H1 (cell line): ENCODE results near the gene RHBDL2. TPM values are rescaled to one million over a fixed set of nuclear protein-coding genes. Genes with fewer than 3 reads are reported as not detected.

Source experiments
- EP300 ChIP-seq, 2 experiments: IDR thresholded peaks; 1 replicate in 1 of 2; 2 replicates in 1 of 2; pipeline ENCODE4 v1.6.1; 2011 to 2012; ENCODE audit warnings: low read depth in 2 of 2, low read length in 2 of 2, mild to moderate bottlenecking in 2 of 2, borderline replicate concordance in 1 of 2, inconsistent platforms in 1 of 2, moderate library complexity in 1 of 2
- GTF2F1 ChIP-seq: IDR thresholded peaks from 2 replicates; pipeline ENCODE4 v1.6.1; 2012; ENCODE audit warnings: low read depth, low read length, improper control_type of control experiment, borderline replicate concordance
- POLR2A ChIP-seq, 2 experiments: IDR thresholded peaks; 1 replicate in 1 of 2; 2 replicates in 1 of 2; pipeline ENCODE4 v1.6.1; 2011; ENCODE audit warnings: low read depth in 2 of 2, low read length in 2 of 2, mild to moderate bottlenecking in 2 of 2; ENCODE audit errors: control extremely low read depth in 1 of 2
- TAF7 ChIP-seq: optimal IDR thresholded peaks from 2 replicates; pipeline ENCODE3; 2011; ENCODE audit warnings: low read depth, mild to moderate bottlenecking, inconsistent platforms, low read length, moderate library complexity, borderline replicate concordance
- polyA plus RNA-seq, 7 experiments: library from polyadenylated mRNA; depleted of rRNA in 3 of 7; stranded (reverse) in 5 of 7; unstranded in 2 of 7; fragments of >200 nt in 5 of 7; fragments of 200-250 nt in 2 of 7; gene quantifications; 1 replicate in 5 of 7; 2 replicates in 1 of 7; 4 replicates in 1 of 7; pipeline versions ENCODE4 v1.2.1 to v1.2.3, GENCODE V29; 2011 to 2013; ENCODE audit warnings: missing spikeins in 2 of 7, mixed read lengths in 2 of 7
- total RNA-seq: library from RNA; stranded (reverse); fragmentation: NEBNext Ultra II Directional; extraction: Animal tissue kit (Norgen Biotek cat#: 25700); gene quantifications from 2 replicates; pipeline ENCODE4 v1.2.1, GENCODE V29; 2021
- TF ChIP-seq, protein P1 (sequence below): IDR thresholded peaks from 2 replicates; pipeline ENCODE4 v1.6.1; 2011; ENCODE audit warnings: low read depth, mild to moderate bottlenecking, low read length; ENCODE audit not compliant: insufficient read depth

The RHBDL2 gene
- total and polyA plus RNA-seq, 2 of the 8 experiments (the other 6 are each of a cell fraction or from before 2014, with no cell fraction given): 0.42 to 0.84 TPM

GRCh38 chr1:38865112-38865715, 76.4 kb downstream of the RHBDL2 start (continued):
- TF ChIP-seq GTF2F1: no peak
- TF ChIP-seq, protein P1, sequence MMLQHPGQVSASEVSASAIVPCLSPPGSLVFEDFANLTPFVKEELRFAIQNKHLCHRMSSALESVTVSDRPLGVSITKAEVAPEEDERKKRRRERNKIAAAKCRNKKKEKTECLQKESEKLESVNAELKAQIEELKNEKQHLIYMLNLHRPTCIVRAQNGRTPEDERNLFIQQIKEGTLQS: no peak
- no peak for TF ChIP-seq TAF7
- no peak for TF ChIP-seq POLR2A (IDR thresholded peaks at IDR 0.05; ENCODE audit: control extremely low read depth in 1 of 2, low read depth in 2 of 2, low read length in 2 of 2)
- no peak for TF ChIP-seq EP300 (IDR thresholded peaks at IDR 0.05; ENCODE audit: borderline replicate concordance in 1 of 2, low read depth in 2 of 2, low read length in 2 of 2)
